ENCODE measurements around the gene CEMP1.
A peak's percentile ranks its signal among the peaks of the same experiment; 100 is the strongest.

CEMP1 gene

GRCh38 chr16:2520784-2521531, 10.2 kb downstream of the CEMP1 start:
- no peak for DNase-seq (ENCODE audit: extremely low read depth in 1 of 2, low read depth in 1 of 2)

- DNase-seq (ENCODE audit: extremely low read depth in 1 of 2, low read depth in 1 of 2): peak; percentile 66 to 87
These were observed 11.0 kb downstream of the CEMP1 start, which contains the start of gene AMDHD2 for GRCh38 chr16:2520097-2520783. AMDHD2 (plus strand) TSS chr16:2520371; CDS start chr16:2520459, 88 bp downstream.

GRCh38 chr16:2519711-2520080, 11.5 kb downstream of the CEMP1 start:
- DNase-seq (ENCODE audit: extremely low read depth in 1 of 2, low read depth in 1 of 2): no peak

GRCh38 chr16:2518823-2519710, 12.1 kb downstream of the CEMP1 start:
- DNase-seq (ENCODE audit: extremely low read depth in 1 of 2, low read depth in 1 of 2): no peak

GRCh38 chr16:2517954-2518605, 13.1 kb downstream of the CEMP1 start:
- no peak for DNase-seq (ENCODE audit: extremely low read depth in 1 of 2, low read depth in 1 of 2)

GRCh38 chr16:2516391-2517240, 14.6 kb downstream of the CEMP1 start:
- DNase-seq (ENCODE audit: extremely low read depth in 1 of 2, low read depth in 1 of 2): no peak

GRCh38 chr16:2515180-2515851, 15.9 kb downstream of the CEMP1 start:
- DNase-seq (ENCODE audit: extremely low read depth in 1 of 2, low read depth in 1 of 2): no peak

- no peak for DNase-seq (ENCODE audit: extremely low read depth in 1 of 2, low read depth in 1 of 2)
These were observed 16.7 kb downstream of the CEMP1 start for GRCh38 chr16:2514333-2515179.

GRCh38 chr16:2513405-2514332, 17.5 kb downstream of the CEMP1 start, which contains the start of gene ATP6V0C:
ATP6V0C (plus strand) TSS chr16:2513952; CDS start chr16:2514104, 152 bp downstream.
- peak; percentile 76 to 87 for DNase-seq (ENCODE audit: extremely low read depth in 1 of 2, low read depth in 1 of 2)

GRCh38 chr16:2512735-2513404, 18.3 kb downstream of the CEMP1 start:
- no peak for DNase-seq (ENCODE audit: extremely low read depth in 1 of 2, low read depth in 1 of 2)

GRCh38 chr16:2511996-2512734, 19.0 kb downstream of the CEMP1 start:
- no peak for DNase-seq (ENCODE audit: extremely low read depth in 1 of 2, low read depth in 1 of 2)

- DNase-seq (ENCODE audit: extremely low read depth in 1 of 2, low read depth in 1 of 2): no peak
These were observed 19.9 kb downstream of the CEMP1 start for GRCh38 chr16:2511128-2511800.

- no peak for DNase-seq (ENCODE audit: extremely low read depth in 1 of 2, low read depth in 1 of 2)
These were observed 22.3 kb downstream of the CEMP1 start for GRCh38 chr16:2508722-2509400.

- no peak for DNase-seq (ENCODE audit: extremely low read depth in 1 of 2, low read depth in 1 of 2)
These were observed 23.5 kb downstream of the CEMP1 start for GRCh38 chr16:2507665-2508064.
